RKO (cell line): Measurements from ENCODE around the gene KIF24.
"Not testable (repeated sequence)": the region's sequence is repeated elsewhere in the genome, so short reads cannot be mapped to it uniquely, and the experiment has no call there.

ENCODE experiments used
- DNase-seq: peaks from one replicate; pipeline ENCODE4 v3.0.0-alpha.2; 2016; ENCODE audit warnings: low spot score

The KIF24 gene

DNA sequence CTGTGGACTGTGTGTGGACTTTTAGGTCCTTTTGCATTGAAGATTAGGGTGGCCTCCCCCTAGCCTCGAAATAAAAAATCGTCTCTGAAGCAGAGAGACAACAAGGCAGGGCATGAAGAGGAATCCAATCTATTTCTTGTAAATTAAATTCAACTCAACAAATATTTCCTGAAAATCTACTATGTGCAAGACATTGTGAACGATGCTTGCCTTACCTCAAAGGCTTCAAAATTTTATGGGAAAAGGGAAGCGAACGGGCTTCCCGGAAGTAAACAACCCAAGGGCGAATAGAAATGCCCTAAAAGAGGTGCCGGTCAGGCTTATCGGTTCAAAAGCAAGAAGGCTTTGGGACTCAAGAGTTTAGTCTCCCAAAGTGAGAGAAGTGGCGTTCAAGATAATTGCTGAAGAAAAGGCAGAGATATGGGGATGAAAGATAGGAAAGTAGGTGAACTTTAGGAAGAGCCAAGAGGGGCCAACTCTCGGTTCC lies 525 bp downstream of the KIF24 start:
- peak; percentile 67 for DNase-seq

DNA sequence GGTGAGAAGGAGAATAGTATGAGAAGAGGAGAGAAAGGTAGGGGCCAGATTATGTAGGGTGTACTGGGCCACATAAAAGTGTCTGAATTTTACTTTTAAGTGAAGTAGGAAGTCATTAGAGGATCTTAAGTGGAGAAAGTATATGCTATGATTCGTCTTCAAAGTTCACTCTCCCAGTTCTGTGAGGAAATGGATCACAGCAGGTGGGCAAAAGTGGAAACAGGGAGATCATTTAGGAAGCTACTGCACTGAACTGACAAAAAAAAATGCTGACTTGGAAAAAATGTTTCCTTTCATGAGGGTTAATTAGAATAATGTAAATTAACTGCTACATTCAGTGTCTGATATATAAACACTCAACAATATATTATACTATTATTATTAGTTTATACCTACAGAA lies 2.4 kb downstream of the KIF24 start:
- DNase-seq, result no peak

DNA sequence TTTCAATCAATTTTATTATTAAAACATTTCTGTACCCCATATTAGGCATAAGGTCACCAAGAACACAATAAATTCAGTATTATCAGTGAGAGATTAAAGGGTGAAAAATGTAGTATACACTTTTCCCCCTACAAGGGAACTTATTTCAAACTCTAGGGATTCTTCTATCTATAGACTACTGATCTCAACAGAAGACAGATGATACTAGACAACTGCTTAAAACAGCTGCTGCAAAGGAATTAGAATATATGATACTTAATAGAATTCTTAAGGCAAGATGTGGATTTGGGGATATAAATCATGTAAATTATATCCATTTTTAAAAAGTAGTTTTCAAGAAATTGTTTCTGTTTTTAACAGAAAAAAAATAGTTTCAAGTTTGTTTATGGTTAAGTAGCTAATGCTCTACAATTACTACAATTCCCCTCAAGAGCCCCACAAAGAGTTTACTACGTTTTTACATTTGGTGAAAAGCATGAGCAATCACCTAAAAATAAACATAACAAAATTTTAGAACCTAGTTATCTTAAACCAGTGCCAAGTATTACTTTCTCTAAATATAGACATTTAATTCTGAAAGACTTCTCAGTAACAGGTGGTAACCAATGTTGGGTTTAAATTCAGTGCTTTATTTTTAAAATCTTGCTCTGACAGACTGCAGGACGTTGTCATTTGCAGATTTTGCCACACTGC lies 6.0 kb downstream of the KIF24 start:
- no peak for DNase-seq

DNA sequence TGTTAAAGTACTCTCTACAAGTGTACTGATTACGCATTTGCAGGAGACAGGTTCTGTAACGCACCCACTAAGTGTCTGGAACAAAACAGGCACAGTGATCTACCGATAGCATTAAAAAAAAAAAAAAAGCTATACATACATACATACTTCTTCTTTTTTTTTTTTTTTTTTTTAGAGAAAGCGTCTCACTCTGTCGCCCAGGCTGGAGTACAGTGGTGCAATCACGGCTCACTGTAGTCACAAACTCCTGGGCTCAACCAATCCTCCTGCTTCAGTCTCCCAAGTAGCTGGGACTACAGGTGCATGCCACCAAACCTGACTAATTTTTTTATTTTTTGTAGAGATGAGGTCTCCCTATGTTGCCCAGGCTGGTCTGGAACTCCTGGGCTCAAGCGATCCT lies 7.6 kb downstream of the KIF24 start:
- DNase-seq, result no peak

DNA sequence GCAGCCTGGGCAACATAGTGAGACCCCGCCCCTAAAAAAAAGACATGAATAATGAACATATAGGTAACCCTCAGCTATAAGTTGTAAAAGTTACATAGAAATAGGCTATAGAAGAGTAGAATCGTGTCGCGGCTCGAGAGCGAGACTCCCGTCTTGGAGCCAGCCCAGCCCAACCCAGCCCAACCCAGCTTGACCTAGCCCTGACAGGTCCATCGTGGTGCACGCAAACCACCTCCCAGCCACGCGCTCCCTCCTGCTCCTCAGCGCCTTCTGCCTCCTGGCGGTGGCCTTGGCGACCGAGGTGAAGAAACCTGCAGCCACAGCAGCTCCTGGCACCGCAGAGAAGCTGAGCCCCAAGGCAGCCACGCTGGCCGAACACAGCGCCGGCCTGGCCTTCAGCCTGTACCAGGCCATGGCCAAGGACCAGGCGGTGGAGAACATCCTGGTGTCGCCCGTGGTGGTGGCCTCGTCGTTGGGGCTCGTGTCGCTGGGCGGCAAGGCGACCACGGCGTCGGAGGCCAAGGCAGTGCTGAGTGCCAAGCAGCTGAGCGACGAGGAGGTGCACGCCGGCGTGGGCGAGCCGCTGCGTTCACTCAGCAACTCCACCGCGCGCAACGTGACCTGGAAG lies 10.8 kb downstream of the KIF24 start:
- DNase-seq, result no peak

DNA sequence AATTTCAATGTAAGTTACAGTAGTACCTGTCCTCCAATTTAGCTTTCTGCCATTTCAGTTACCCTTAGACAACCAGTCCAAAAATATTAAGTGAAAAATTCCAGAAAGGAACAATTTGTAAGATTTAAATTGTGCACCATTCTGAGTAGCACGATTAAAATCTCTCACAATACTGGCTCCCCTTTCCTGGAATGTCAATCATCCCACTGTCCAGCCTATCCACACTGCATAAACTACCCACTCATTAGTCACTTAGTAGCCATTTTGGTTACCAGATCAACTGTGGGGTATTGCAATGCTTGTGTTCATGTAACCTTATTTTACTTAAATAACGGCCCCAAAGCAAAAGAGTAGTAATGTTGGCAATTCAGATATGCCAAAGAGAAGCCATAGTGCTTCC lies 11.6 kb downstream of the KIF24 start:
- DNase-seq, result no peak

DNA sequence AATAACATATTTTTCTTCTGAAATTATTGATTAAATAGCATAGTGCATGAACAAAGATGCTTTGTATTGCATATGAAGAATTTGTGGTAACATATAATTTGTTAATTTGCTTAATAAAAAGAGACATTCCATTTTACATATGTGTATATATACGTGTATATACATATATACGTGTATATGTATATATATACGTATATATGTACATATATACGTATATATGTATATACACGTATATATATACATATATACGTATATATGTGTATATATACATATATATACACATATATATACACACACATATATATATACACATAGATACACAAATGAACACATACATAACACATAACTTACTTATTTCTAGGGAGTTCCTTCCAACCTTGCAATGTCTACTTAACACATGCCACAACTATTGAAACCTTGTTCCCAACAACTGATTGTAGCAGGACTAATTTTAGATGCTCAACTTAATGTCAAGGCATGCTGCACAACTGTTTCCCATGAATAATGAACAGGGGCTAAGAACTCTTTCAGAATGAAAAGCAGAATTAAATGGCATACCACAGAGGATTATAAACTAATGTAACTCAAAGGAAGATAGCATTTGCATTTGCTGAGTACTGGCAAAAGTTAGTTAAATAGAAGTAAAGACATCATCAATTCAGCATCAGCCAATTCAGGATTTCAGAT lies 17.4 kb downstream of the KIF24 start:
- no peak for DNase-seq

DNA sequence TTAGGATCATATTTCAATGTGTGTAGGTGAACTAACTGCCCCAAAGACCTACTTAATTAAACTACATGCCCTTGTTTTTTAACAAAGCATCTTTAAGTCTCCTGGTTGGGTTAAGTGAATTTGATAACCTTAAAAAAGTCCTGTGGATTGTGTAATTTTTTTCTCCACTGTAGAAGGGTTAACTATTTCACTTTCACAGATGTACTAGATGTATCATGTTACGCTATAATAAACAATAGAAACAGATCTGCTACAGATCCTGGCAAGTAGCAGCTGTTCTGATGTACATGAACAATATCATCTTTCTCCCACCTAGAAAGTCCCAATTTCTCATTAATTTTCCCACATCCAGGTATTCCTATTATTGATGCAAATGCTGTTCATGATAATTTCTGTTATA lies 18.9 kb downstream of the KIF24 start:
- DNase-seq, result no peak

DNA sequence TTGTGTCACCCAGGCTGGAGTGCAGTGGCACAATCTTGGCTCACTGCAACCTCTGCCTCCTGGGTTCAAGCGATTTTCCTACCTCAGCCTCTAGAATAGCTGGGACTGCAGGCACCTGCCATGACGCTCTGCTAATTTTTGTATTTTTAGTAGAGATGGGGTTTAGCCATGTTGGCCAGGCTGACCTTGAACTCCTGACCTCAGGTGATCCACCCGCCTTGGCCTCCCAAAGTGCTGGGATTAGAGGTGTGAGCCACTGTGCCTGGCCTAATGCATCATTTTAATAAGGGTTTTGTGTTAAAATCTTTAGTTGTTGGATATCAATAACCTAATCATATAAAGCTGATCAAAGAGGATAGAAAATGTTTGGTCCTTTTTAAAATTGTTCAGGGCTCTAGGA lies 20.8 kb downstream of the KIF24 start:
- not testable (repeated sequence) for DNase-seq

DNA sequence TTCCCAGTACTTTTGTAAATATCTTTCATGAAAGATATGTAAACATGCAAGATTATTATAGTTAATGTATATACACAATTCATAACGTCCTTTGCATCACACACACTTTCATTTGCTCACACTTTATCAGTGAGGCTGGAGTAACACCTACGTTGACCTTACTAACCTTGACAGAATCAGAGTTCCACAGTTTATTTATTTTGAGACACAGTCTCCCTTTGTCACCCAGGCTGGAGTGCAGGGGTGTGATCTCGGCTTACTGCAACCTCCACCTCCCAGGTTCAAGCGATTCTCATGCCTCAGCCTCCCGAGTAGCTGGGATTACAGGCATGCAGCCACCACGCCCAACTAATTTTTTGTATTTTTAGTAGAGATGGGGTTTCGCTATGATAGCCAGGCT lies 28.0 kb downstream of the KIF24 start:
- DNase-seq, result not testable (repeated sequence)

DNA sequence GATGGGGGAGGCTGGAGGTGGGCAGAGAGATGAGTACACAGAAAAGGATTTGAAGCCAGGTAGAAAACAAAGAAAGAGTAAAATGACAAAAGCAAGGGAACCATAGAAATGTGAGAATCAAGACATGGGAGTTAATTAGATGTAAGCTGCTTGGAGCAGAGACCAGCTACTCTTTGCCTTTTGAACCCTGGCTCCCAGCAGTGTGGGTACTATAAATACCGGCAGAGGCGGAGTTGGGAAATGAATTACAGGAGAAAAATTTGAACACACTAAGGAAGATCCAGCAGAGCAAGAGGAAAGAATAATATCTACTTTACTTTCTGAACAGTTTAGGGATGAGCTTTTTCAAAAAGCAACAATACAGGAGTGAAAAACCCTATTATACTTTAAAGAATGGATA lies 36.5 kb downstream of the KIF24 start:
- DNase-seq, result no peak

DNA sequence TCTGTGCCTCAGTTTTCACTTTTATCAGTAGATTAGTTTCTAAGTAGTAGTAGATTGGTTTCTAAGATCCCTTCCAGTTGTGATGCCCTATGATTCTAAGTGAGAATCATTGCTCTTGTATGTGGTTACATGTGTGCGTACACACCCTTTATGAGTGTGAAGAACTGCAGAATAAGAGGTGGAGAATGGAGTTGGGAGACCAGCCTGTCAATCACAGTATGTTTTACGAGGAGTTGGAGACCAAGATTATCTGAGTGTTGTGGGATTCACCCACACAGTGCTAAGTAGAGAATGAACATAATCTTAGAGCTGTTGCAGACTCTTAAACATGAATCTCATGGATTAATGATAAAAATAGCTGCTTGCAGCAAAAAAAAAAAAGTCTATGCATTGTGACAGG lies 37.6 kb downstream of the KIF24 start:
- no peak for DNase-seq

DNA sequence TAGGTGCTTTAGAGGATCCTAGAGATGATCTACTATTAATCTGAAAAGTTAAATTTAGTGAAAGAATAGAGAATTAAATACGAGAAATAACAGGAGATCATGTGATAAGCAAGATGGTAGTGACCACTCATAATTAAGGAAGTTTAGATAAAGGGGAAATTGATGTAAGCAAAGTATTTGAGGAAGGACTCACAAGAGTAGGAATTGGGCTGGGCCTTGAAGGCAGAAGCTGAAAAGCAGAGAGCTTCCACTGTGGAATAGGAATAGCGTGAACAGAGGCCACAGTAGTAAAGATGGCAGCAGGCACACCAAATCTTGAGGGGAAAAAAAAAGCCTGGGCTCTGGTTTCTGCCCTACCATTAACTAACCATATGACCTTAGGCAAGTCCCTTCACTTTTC lies 38.0 kb downstream of the KIF24 start:
- DNase-seq, result no peak

DNA sequence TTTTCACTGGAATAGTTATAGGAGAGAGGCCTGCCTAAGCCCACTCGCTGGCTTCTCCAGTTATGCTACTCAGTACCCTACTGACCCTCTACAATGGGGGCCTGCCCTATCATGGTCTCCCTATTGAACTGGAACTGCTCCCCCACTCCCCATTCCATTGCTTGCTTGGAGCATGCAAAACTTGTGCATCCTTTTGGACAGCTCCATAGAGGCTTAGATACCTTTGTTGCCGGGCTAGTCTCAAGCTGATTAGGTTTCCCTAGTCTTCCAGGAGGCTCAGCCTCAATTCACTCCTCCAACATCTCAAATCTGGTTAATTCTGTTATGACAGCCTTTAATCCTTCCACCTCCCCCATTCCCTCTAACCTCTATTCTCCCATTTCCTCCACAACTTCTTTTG lies 39.9 kb downstream of the KIF24 start:
- no peak for DNase-seq

DNA sequence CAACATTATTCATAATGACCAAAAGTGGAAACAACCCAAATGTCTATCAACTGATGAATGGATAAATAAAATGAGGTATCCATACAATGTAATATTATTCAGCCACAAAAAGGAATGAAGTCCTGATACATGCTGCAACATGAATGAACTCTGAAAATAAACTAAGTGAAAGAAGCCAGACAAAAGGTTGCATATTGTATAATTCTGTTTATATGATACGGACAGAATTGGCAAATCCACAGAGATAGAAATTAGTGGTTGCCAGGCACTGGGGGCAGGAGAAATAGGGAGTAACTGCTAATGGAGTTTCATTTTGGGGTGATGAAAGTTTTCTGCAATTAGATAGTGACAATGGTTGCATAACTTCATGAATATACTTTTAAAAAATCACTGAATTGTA lies 47.0 kb downstream of the KIF24 start:
- DNase-seq, result no peak

DNA sequence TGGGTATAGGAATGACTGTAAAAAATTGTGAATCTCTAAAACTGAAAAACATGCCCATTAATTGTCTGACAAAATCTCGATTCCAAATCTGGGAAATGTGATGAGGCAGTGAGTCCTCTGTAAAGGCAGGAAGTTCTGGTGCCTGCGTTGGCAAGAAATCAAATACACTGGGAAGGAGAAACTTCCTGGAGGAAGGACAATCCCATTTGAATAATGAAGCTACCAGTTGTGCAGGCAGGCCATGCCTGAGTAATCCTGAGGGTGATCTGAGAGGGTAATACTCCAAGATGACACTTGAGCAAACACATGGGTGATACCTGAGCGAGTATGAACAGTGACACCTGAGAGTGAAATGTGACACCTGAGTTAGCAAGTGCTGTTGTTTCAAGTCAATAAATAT lies 49.7 kb downstream of the KIF24 start:
- DNase-seq, result no peak
